ENCODE measurements around the gene RCBTB1. TPM values are rescaled to one million over a fixed set of nuclear protein-coding genes. Genes with fewer than 3 reads are reported as not detected.

Gene RCBTB1
- total RNA-seq, 2 donors from 2014 or later: 16.0 to 16.6 TPM

DNA sequence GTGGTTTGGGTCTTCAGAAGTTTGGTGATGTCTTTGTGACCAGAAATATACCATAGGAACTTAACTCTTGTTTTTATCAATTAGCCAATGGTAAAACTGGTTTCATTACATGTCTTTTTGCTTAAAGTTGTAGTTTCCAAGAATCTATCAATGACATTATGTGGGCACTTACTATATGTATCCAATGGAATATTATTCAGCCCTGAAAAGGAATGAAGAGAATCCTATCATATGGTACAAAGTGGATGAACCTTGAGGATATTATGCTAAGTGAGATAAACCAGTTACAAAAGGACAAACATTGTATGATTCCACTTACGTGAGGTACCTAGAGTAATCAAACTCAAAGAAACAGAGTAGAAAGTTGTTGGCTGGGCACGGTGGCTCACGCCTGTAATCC lies 26.4 kb downstream of the RCBTB1 start:
- no peaks in the 10 kb centered on the region for H3K27me3 Mint-ChIP-seq
- H3K36me3 Mint-ChIP-seq (ENCODE audit: low read depth): peaks cover 70% of the 10 kb centered on the region
- no peak overlapping the region for H3K4me3 Mint-ChIP-seq
- ATAC-seq (replicated peaks): no peak
- peaks cover 4% of the 10 kb centered on the region for H3K4me1 Mint-ChIP-seq
- H3K9me3 Mint-ChIP-seq: no peaks in the 10 kb centered on the region
- H3K27ac Mint-ChIP-seq: no peak overlapping the region

GRCh38 chr13:49554387-49554786 lies 31.0 kb downstream of the RCBTB1 start:
- Mint-ChIP-seq H3K27me3 (no peaks in the 10 kb centered on the region), H3K4me3 (no peak overlapping the region), H3K36me3 (ENCODE audit: low read depth) (peaks cover 79% of the 10 kb centered on the region), H3K4me1 (no peaks in the 10 kb centered on the region), H3K27ac (no peak overlapping the region), H3K9me3 (no peaks in the 10 kb centered on the region)
- no peak for ATAC-seq (replicated peaks)

DNA sequence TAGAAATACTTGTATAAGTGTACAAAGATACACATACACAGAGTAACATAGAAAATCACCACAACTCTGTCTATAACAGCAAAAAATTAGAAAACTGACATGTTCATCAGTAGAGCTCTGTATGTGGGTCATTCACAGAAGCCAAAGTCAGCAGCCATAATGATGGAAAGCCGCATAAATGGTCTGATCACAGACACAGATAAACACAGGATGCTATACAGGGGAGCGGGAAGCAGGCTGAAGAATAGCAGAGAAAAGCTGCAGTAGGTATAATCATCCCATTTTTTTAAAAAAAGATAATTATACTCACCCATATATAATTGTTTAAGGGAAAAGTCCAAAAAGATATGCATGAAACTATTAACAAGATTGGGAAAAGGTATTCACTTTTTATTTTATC lies 31.5 kb downstream of the RCBTB1 start:
- Mint-ChIP-seq H3K27ac (peak overlapping the region; percentile 44), H3K36me3 (ENCODE audit: low read depth) (peaks cover 79% of the 10 kb centered on the region), H3K4me3 (no peak overlapping the region), H3K4me1 (no peaks in the 10 kb centered on the region), H3K27me3 (no peaks in the 10 kb centered on the region), H3K9me3 (no peaks in the 10 kb centered on the region)
- ATAC-seq (replicated peaks): no peak

GRCh38 chr13:49550942-49551644 lies 34.3 kb downstream of the RCBTB1 start:
- Mint-ChIP-seq H3K27ac (no peak overlapping the region), H3K4me1 (no peaks in the 10 kb centered on the region), H3K4me3 (no peak overlapping the region), H3K36me3 (ENCODE audit: low read depth) (peaks cover 84% of the 10 kb centered on the region), H3K9me3 (no peaks in the 10 kb centered on the region), H3K27me3 (no peaks in the 10 kb centered on the region)
- ATAC-seq (replicated peaks): no peak

- H3K4me1 Mint-ChIP-seq: no peaks in the 10 kb centered on the region
- no peak for ATAC-seq (replicated peaks)
- H3K27me3 Mint-ChIP-seq: no peaks in the 10 kb centered on the region
- H3K27ac Mint-ChIP-seq: no peak overlapping the region
- no peak overlapping the region for H3K4me3 Mint-ChIP-seq
- no peaks in the 10 kb centered on the region for H3K9me3 Mint-ChIP-seq
- peaks cover 91% of the 10 kb centered on the region for H3K36me3 Mint-ChIP-seq (ENCODE audit: low read depth)
Measured at GRCh38 chr13:49549289-49549688, 36.1 kb downstream of the RCBTB1 start.

GRCh38 chr13:49546561-49546960 lies 38.8 kb downstream of the RCBTB1 start:
- Mint-ChIP-seq H3K36me3 (ENCODE audit: low read depth) (peaks cover 91% of the 10 kb centered on the region), H3K4me1 (no peaks in the 10 kb centered on the region), H3K27me3 (no peaks in the 10 kb centered on the region), H3K4me3 (no peak overlapping the region), H3K9me3 (no peaks in the 10 kb centered on the region), H3K27ac (no peak overlapping the region)
- no peak for ATAC-seq (replicated peaks)

GRCh38 chr13:49545661-49546060 lies 39.7 kb downstream of the RCBTB1 start:
- H3K27me3 Mint-ChIP-seq: no peaks in the 10 kb centered on the region
- H3K36me3 Mint-ChIP-seq (ENCODE audit: low read depth): peaks cover 91% of the 10 kb centered on the region
- no peak overlapping the region for H3K27ac Mint-ChIP-seq
- peaks cover 2% of the 10 kb centered on the region for H3K4me1 Mint-ChIP-seq
- H3K9me3 Mint-ChIP-seq: no peaks in the 10 kb centered on the region
- no peak overlapping the region for H3K4me3 Mint-ChIP-seq
- no peak for ATAC-seq (replicated peaks)

GRCh38 chr13:49543656-49544055 lies 41.7 kb downstream of the RCBTB1 start:
- H3K36me3 Mint-ChIP-seq (ENCODE audit: low read depth): peaks cover 86% of the 10 kb centered on the region
- H3K9me3 Mint-ChIP-seq: no peaks in the 10 kb centered on the region
- no peak overlapping the region for H3K27ac Mint-ChIP-seq
- H3K4me1 Mint-ChIP-seq: peaks cover 14% of the 10 kb centered on the region
- H3K27me3 Mint-ChIP-seq: no peaks in the 10 kb centered on the region
- no peak overlapping the region for H3K4me3 Mint-ChIP-seq
- no peak for ATAC-seq (replicated peaks)

DNA sequence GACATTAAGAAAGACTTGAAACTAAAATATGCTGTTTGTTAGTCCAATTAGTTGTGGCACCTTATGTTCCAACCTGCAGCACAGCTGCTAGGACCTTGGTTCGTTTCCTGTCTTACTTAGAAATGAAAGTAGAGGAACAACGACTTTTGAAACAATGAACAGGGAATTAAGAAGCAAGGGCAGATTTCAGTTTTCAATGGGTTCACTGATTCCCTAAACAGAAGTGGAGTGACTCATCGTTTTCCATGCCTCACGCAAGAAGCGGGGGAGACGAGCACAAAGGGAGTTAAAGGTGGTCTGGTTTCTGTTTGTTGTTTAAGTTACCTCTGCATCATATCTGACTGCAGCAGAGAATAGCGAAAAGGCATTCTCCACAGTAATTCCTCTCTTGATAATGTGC lies 44.8 kb downstream of the RCBTB1 start:
- Mint-ChIP-seq H3K36me3 (ENCODE audit: low read depth) (peaks cover 77% of the 10 kb centered on the region), H3K27ac (peak overlapping the region; percentile 87), H3K4me3 (peak overlapping the region; percentile 68), H3K9me3 (no peaks in the 10 kb centered on the region), H3K4me1 (peaks cover 14% of the 10 kb centered on the region), H3K27me3 (no peaks in the 10 kb centered on the region)
- ATAC-seq (replicated peaks): peak; percentile 40

- no peaks in the 10 kb centered on the region for H3K9me3 Mint-ChIP-seq
- H3K4me3 Mint-ChIP-seq: peak overlapping the region; percentile 68
Measured at GRCh38 chr13:49539746-49540145, 45.6 kb downstream of the RCBTB1 start.

GRCh38 chr13:49539313-49539712 lies 46.0 kb downstream of the RCBTB1 start:
- Mint-ChIP-seq H3K27me3 (no peaks in the 10 kb centered on the region), H3K36me3 (ENCODE audit: low read depth) (peaks cover 65% of the 10 kb centered on the region), H3K4me1 (peaks cover 14% of the 10 kb centered on the region), H3K27ac (peak overlapping the region; percentile 83), H3K9me3 (no peaks in the 10 kb centered on the region), H3K4me3 (peak overlapping the region; percentile 68)
- no peak for ATAC-seq (replicated peaks)

More at GRCh38 chr13:49539746-49540145, 45.6 kb downstream of the RCBTB1 start:
- Mint-ChIP-seq H3K36me3 (ENCODE audit: low read depth) (peaks cover 69% of the 10 kb centered on the region), H3K27me3 (no peaks in the 10 kb centered on the region), H3K4me1 (peaks cover 14% of the 10 kb centered on the region), H3K27ac (peak overlapping the region; percentile 87)
- no peak for ATAC-seq (replicated peaks)

DNA sequence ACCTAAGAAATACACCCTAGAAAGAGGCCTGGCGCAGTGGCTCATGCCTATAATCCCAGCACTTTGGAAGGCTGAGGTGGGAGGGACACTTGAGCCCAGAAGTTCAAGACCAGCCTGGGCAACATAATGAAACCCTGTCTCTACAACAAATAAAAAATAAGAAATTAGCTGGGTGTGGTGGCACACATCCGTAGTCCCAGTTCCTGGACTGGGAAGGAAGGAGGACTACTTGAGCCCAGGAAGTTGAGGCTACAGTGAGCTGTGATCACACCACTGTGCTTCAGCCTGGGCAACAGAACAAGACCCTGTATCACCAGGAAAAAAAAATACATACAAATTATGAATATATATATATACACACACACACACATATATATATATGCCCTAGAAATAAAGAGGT lies 47.0 kb downstream of the RCBTB1 start:
- Mint-ChIP-seq H3K36me3 (ENCODE audit: low read depth) (peaks cover 65% of the 10 kb centered on the region), H3K4me1 (peaks cover 14% of the 10 kb centered on the region), H3K27me3 (no peaks in the 10 kb centered on the region), H3K9me3 (no peaks in the 10 kb centered on the region), H3K4me3 (no peak overlapping the region), H3K27ac (no peak overlapping the region)
- no peak for ATAC-seq (replicated peaks)

GRCh38 chr13:49536144-49536873 lies 49.0 kb downstream of the RCBTB1 start:
- ATAC-seq (replicated peaks): no peak
- Mint-ChIP-seq H3K27ac (no peak overlapping the region), H3K9me3 (no peaks in the 10 kb centered on the region), H3K27me3 (no peaks in the 10 kb centered on the region), H3K4me3 (no peak overlapping the region), H3K4me1 (peaks cover 14% of the 10 kb centered on the region), H3K36me3 (ENCODE audit: low read depth) (peaks cover 54% of the 10 kb centered on the region)

DNA sequence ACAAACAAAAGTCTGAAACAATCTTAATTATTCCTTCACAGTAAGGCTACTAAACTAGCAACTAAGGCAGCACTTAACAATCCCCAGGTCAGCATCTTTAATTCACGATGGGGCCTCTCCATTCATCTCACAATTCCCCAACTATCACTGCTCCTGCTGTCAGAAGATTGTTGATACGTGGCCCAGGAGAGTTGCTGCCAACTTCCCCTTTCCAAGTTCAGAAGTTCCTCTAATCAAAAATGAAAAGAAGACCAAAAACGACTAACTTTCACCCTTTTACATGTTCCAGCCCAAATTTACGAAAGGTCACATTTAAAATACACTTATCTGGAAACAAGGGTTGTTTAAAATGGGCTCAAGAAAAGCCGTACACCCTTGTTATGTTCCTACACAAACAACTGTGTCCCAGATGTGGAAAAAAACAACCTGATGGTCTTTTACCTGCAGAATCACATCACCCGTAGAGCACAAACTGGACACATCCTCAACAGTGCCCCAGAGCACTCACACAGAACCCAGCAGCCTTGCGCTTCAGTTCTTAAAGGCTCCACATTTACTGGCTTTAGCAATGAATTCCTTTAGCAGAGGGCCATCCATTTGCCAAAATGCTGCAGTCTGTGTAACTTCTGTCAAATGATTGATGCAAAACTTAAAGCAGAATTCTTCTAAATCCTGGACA lies 51.6 kb downstream of the RCBTB1 start:
- no peak overlapping the region for H3K4me3 Mint-ChIP-seq
- peak overlapping the region; percentile 62 for H3K27ac Mint-ChIP-seq
- no peaks in the 10 kb centered on the region for H3K27me3 Mint-ChIP-seq
- H3K4me1 Mint-ChIP-seq: no peaks in the 10 kb centered on the region
- H3K9me3 Mint-ChIP-seq: no peaks in the 10 kb centered on the region
- peaks cover 56% of the 10 kb centered on the region for H3K36me3 Mint-ChIP-seq (ENCODE audit: low read depth)
- no peak for ATAC-seq (replicated peaks)

DNA sequence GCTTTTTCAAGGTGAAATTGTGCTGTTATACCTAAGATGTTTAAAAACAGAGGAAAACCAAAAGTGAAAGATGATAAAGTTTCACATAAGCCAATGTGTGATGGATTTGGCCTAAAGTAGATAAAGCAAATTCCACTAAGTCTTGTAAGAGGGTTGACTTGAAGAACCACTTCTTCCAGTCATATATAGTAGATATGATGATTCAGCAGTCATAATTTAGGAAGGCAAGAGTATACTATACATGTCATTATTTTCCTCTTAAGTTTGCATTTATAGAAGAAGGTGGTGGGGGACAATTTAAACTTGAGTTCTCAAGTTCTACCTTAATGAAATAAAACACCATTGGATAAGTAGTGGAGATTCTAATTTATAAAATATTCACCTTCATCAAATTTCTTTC lies 52.3 kb downstream of the RCBTB1 start:
- Mint-ChIP-seq H3K36me3 (ENCODE audit: low read depth) (peaks cover 61% of the 10 kb centered on the region), H3K9me3 (no peaks in the 10 kb centered on the region), H3K27me3 (no peaks in the 10 kb centered on the region), H3K4me1 (no peaks in the 10 kb centered on the region), H3K4me3 (no peak overlapping the region), H3K27ac (peak overlapping the region; percentile 46)
- no peak for ATAC-seq (replicated peaks)
